SK-N-SH treated with all-trans-retinoic acid at 6 μM for 48 hours (cell line): Measurements from ENCODE around the gene CSNK2A2.

Source experiments
- ARNTL ChIP-seq: fragments of 450-650 bp; formaldehyde crosslinking; IDR thresholded peaks from 2 replicates; pipeline ENCODE4 v1.5.0; 2020; ENCODE audit warnings: low read depth, mild to moderate bottlenecking, moderate library complexity, borderline replicate concordance
- BACH2 ChIP-seq: fragments of 250-450 bp; sonication (Bioruptor Pico); IDR thresholded peaks from 2 replicates; pipeline ENCODE4 v1.9.0; 2021; ENCODE audit warnings: mild to moderate bottlenecking, borderline replicate concordance
- CREB5 ChIP-seq: fragments of 250-450 bp; sonication (Bioruptor Pico); IDR thresholded peaks from 2 replicates; pipeline ENCODE4 v1.5.1; 2020; ENCODE audit warnings: low read depth, mild to moderate bottlenecking, moderate library complexity
- CSRNP3 ChIP-seq: fragments of 250-450 bp; sonication (Bioruptor Pico); IDR thresholded peaks from 2 replicates; pipeline ENCODE4 v1.5.1; 2021; ENCODE audit warnings: mild to moderate bottlenecking, moderate library complexity
- OSR1 ChIP-seq: fragments of 250-450 bp; sonication (Bioruptor Pico); IDR thresholded peaks from 2 replicates; pipeline ENCODE4 v1.8.0; 2022; ENCODE audit warnings: moderate library complexity, mild to moderate bottlenecking, inconsistent platforms
- POU6F1 ChIP-seq: fragments of 250-450 bp; sonication (Bioruptor Pico); IDR thresholded peaks from 2 replicates; pipeline ENCODE4 v1.8.0; 2021; ENCODE audit warnings: low read depth, mild to moderate bottlenecking, moderate library complexity, borderline replicate concordance
- RARB ChIP-seq: fragments of 250-450 bp; sonication (Bioruptor Pico); IDR thresholded peaks from 2 replicates; pipeline ENCODE4 v1.8.0; 2021; ENCODE audit warnings: mild to moderate bottlenecking, moderate library complexity
- SNAI2 ChIP-seq: fragments of 250-450 bp; sonication (Bioruptor Pico); IDR thresholded peaks from 2 replicates; pipeline ENCODE4 v1.5.0; 2020; ENCODE audit warnings: mild to moderate bottlenecking, moderate library complexity
- TCF4 ChIP-seq: fragments of 250-450 bp; sonication (Bioruptor Pico); IDR thresholded peaks from 2 replicates; pipeline ENCODE4 v1.8.0; 2021; ENCODE audit warnings: mild to moderate bottlenecking, moderate library complexity, borderline replicate concordance
- TOX ChIP-seq: fragments of 250-450 bp; sonication (Bioruptor Pico); IDR thresholded peaks from 2 replicates; pipeline ENCODE4 v1.8.0; 2021; ENCODE audit warnings: mild to moderate bottlenecking, moderate library complexity, borderline replicate concordance
- ZFP3 ChIP-seq: fragments of 250-450 bp; sonication (Bioruptor Pico); IDR thresholded peaks from 2 replicates; pipeline ENCODE4 v1.5.0; 2020; ENCODE audit warnings: mild to moderate bottlenecking, moderate library complexity
- ZFP30 ChIP-seq: fragments of 450-650 bp; formaldehyde crosslinking; IDR thresholded peaks from 2 replicates; pipeline ENCODE4 v1.5.0; 2022; ENCODE audit warnings: mild to moderate bottlenecking, moderate library complexity
- ZNF70 ChIP-seq: fragments of 450-650 bp; formaldehyde crosslinking; IDR thresholded peaks from 2 replicates; pipeline ENCODE4 v1.5.0; 2020; ENCODE audit warnings: mild to moderate bottlenecking, moderate library complexity
- TF ChIP-seq, protein P1 (sequence below): fragments of 250-450 bp; sonication (Bioruptor Pico); IDR thresholded peaks from 2 replicates; pipeline ENCODE4 v1.8.0; 2020; ENCODE audit warnings: mild to moderate bottlenecking, moderate library complexity, borderline replicate concordance

DNA sequence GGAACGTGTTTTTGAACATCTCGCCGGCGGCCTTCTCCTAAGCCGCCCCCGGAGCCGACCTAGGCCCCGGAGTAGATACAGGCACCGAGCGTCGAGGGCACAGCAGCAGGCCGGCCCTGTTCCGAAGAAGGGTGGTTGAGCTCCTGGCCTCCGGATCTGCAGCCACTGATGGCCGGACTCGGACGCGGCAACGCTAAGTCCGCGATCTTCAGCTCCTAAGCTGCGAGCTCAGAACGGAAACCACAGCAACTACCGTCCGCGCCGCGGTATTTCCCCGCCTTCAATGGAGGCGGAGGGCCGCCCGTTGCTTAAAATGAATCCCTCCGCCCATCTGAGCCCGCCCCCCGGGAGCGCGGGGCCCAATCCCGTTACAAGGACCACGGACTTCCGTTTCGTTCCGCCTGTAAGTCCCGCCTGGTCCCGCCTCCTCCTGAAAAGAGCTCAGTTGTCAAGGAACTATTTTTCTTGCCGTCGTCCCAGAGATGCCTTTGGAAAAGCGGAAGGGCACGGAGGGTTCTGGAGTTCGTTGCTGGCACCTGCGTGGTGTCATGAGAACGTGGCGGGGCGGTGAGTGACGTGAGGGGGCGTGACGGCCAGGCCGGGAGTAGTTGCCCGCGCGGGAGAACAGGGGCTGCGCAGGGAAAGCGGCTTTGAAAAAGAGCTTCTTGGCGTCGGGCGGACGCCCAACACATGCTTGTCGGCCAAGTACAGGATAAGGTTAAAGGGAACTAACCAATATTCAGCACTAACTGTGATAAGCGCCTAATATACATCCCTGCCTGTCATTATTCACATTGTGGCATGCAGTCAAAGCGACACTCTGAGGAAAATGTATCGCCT is 68.6 kb downstream of the CSNK2A2 start, which contains the start of gene CFAP20:
- TF ChIP-seq CREB5 (CRISPR knock-in tag), result no peak
- no peak for TF ChIP-seq POU6F1 (CRISPR knock-in tag)
- TF ChIP-seq RARB (CRISPR knock-in tag), result no peak
- no peak for TF ChIP-seq TOX (CRISPR knock-in tag)
- TF ChIP-seq TCF4 (CRISPR knock-in tag), result peak; percentile 77; the same call in 1 of the 2 replicates
- TF ChIP-seq ARNTL (CRISPR knock-in tag), result no peak
- TF ChIP-seq CSRNP3, result no peak
- TF ChIP-seq BACH2 (CRISPR knock-in tag), result no peak
- TF ChIP-seq ZFP3 (CRISPR knock-in tag), result no peak
- TF ChIP-seq ZFP30 (CRISPR knock-in tag), result no peak
- TF ChIP-seq, protein P1, sequence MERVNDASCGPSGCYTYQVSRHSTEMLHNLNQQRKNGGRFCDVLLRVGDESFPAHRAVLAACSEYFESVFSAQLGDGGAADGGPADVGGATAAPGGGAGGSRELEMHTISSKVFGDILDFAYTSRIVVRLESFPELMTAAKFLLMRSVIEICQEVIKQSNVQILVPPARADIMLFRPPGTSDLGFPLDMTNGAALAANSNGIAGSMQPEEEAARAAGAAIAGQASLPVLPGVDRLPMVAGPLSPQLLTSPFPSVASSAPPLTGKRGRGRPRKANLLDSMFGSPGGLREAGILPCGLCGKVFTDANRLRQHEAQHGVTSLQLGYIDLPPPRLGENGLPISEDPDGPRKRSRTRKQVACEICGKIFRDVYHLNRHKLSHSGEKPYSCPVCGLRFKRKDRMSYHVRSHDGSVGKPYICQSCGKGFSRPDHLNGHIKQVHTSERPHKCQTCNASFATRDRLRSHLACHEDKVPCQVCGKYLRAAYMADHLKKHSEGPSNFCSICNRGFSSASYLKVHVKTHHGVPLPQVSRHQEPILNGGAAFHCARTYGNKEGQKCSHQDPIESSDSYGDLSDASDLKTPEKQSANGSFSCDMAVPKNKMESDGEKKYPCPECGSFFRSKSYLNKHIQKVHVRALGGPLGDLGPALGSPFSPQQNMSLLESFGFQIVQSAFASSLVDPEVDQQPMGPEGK (CRISPR knock-in tag), result no peak
- no peak; the same call in 1 of the 2 replicates for TF ChIP-seq SNAI2
- TF ChIP-seq ZNF70, result no peak
- TF ChIP-seq OSR1 (CRISPR knock-in tag), result no peak
